Ishikawa (cell line): ENCODE results near the gene CCL27.

Source experiments
- CEBPB ChIP-seq: IDR thresholded peaks from 2 replicates; pipeline ENCODE4 v1.6.1; 2012
- CREB1 ChIP-seq: IDR thresholded peaks from 2 replicates; pipeline ENCODE4 v1.6.1; 2012; ENCODE audit warnings: low read depth
- EGR1 ChIP-seq: IDR thresholded peaks from 2 replicates; pipeline ENCODE4 v1.6.1; 2012
- EP300 ChIP-seq: IDR thresholded peaks from 2 replicates; pipeline ENCODE4 v1.6.1; 2012; ENCODE audit warnings: borderline replicate concordance
- FOXM1 ChIP-seq: IDR thresholded peaks from 2 replicates; pipeline ENCODE4 v1.6.1; 2012; ENCODE audit warnings: low read depth, borderline replicate concordance
- MAX ChIP-seq: IDR thresholded peaks from 2 replicates; pipeline ENCODE4 v1.6.1; 2012
- NFIC ChIP-seq: IDR thresholded peaks from 2 replicates; pipeline ENCODE4 v1.6.1; 2012
- RAD21 ChIP-seq: IDR thresholded peaks from 2 replicates; pipeline ENCODE4 v1.6.1; 2012; ENCODE audit warnings: low read depth
- REST ChIP-seq: IDR thresholded peaks from 2 replicates; pipeline ENCODE4 v1.6.1; 2012; ENCODE audit warnings: low read depth, mild to moderate bottlenecking
- TAF1 ChIP-seq: IDR thresholded peaks from 2 replicates; pipeline ENCODE4 v1.6.1; 2012; ENCODE audit warnings: low read depth, mild to moderate bottlenecking
- TCF12 ChIP-seq: IDR thresholded peaks from 2 replicates; pipeline ENCODE4 v1.6.1; 2012; ENCODE audit warnings: low read depth
- TEAD4 ChIP-seq: IDR thresholded peaks from 2 replicates; pipeline ENCODE4 v1.6.1; 2012
- USF1 ChIP-seq: IDR thresholded peaks from 2 replicates; pipeline ENCODE4 v1.6.1; 2012
- YY1 ChIP-seq: IDR thresholded peaks from 2 replicates; pipeline ENCODE4 v1.6.1; 2012; ENCODE audit warnings: low read depth
- ZBTB7A ChIP-seq: IDR thresholded peaks from 2 replicates; pipeline ENCODE4 v1.6.1; 2012; ENCODE audit warnings: low read depth

CCL27 gene

DNA sequence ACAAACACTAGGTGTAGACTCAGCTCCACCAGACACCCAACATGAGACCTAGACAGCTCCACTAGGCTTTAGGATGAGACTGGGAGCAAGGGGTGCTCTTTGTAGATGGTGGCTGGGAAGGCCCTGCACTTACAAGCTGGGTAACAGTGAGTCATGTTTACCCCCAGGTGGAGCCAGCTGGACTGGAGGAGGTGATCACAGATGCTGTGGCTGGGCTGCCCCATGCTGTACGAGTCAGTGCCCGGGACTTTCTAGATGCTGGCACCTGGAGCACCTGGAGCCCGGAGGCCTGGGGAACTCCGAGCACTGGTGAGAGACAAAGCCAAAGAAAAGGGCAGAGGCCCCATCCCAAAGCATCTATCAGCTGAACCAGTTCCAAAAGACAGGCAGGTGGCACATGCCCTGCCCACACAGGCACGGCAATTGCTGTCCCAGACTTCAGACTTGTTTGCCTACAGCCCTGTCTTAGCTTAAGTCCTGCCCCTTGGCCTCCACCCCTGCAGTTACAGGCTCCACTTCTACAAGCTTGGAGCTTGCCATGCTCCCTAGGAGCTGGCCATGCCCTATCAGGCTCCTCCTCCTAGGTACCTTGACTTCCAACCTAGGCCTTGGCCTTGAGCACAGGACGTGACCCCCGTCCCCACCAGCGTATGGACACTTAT is 2.7 kb downstream of the CCL27 start:
- no peak for TF ChIP-seq TEAD4
- TF ChIP-seq NFIC, result no peak
- TF ChIP-seq CEBPB, result no peak
- TF ChIP-seq FOXM1, result no peak
- TF ChIP-seq EGR1, result no peak
- no peak for TF ChIP-seq MAX
- TF ChIP-seq EP300, result no peak
- TF ChIP-seq RAD21, result no peak
- no peak for TF ChIP-seq REST
- TF ChIP-seq CREB1, result no peak
- TF ChIP-seq TCF12, result no peak
- TF ChIP-seq TAF1, result no peak

GRCh38 chr9:34658461-34658860 is 4.0 kb downstream of the CCL27 start:
- TF ChIP-seq FOXM1 (no peak), USF1 (no peak), RAD21 (no peak)

- TF ChIP-seq TAF1, result no peak
- TF ChIP-seq MAX, result no peak
- no peak for TF ChIP-seq ZBTB7A
- TF ChIP-seq CEBPB, result no peak
- TF ChIP-seq EGR1, result no peak
- TF ChIP-seq CREB1, result no peak
- TF ChIP-seq FOXM1, result no peak
- no peak for TF ChIP-seq NFIC
- no peak for TF ChIP-seq USF1
These were observed 5.5 kb downstream of the CCL27 start for GRCh38 chr9:34656992-34657391.

DNA sequence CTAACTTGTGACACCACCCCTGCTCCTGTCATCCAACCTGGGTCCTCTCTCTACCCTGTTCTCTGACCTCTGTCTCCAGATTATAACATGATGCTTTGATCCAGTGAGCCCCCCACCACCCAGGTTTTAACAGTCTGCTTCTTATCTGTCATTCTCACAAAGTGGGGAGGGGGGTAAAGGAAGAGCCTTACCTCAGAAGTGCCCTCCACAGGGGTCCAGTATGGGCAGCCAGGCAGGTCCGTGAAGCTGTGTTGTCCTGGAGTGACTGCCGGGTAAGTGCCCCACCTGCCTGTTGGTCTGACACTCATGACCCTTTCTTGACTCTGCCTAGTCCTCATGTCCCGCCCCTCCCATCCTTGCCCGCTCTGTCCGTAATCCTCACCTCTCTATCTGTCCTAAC is 7.1 kb downstream of the CCL27 start:
- TF ChIP-seq RAD21 (no peak), CREB1 (no peak), REST (no peak), TCF12 (no peak), ZBTB7A (no peak), MAX (no peak), EP300 (no peak), CEBPB (no peak), TAF1 (no peak), EGR1 (no peak), TEAD4 (no peak), USF1 (no peak)

DNA sequence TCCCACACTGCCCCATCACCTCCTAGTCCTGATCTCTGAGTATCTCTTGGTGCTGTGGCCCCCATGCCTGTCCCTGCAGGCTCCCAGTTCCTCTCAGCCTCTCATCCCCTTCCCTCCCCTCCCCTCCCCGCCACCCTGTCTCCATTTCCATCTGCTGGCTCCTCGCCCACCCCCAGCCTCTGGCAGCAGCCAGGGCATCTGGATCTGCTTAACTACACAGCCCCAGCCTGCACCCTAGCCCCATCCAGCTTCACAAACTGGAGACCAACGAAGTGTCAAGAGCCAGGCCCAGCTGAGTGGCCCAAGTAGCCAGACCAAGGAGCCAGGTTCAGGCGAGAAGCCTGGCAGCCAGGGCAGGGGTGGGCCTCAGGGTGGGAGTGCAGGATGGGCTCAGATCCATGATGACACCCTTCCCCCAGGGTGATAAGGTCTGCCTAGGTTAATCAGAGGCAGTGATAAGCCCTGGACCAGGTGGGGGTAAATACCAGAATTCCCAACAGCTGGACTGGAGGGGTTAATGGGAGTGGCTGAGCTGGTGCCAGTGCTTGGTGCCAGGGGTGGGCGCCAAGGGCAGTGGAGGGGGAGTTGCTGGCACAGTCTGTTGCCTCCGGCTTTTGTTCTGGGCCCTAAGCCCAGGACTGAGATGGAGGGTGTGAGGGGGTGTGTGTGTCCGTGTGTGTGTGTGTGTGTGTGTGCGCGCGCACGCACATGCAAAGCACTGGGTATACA is 8.0 kb downstream of the CCL27 start:
- TF ChIP-seq CEBPB, result no peak
- TF ChIP-seq TEAD4, result no peak
- no peak for TF ChIP-seq YY1
